Fibroblast of peridontal ligament (primary cell): ENCODE data around the gene CDC37L1.
"Not testable (repeated sequence)": the region's sequence is repeated elsewhere in the genome, so short reads cannot be mapped to it uniquely, and the experiment has no call there.

Source experiments
- DNase-seq: peaks from one replicate; pipeline ENCODE4 v3.0.0-alpha.2; 2010; ENCODE audit errors: extremely low read depth

Gene CDC37L1

DNA sequence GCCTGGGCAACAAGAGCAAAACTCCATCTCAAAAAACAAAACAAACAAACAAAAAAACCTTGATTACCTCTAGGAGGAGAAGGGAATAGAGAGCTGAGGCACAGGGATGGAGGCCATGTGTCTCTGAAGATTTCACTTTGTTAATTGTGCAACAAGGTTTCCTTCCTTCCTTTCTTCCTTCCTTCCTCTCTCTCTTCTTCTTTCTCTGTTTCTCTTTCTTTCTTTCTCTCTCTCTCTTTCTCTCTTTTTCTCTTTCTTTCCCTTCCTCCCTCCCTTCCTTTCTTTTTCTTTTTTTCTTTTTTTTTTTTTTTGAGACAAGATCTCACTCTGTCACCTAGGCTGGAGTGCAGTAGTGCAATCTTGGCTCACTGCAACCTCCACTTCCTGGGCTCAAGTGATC is 75.2 kb downstream of the CDC37L1 start:
- not testable (repeated sequence) for DNase-seq

DNA sequence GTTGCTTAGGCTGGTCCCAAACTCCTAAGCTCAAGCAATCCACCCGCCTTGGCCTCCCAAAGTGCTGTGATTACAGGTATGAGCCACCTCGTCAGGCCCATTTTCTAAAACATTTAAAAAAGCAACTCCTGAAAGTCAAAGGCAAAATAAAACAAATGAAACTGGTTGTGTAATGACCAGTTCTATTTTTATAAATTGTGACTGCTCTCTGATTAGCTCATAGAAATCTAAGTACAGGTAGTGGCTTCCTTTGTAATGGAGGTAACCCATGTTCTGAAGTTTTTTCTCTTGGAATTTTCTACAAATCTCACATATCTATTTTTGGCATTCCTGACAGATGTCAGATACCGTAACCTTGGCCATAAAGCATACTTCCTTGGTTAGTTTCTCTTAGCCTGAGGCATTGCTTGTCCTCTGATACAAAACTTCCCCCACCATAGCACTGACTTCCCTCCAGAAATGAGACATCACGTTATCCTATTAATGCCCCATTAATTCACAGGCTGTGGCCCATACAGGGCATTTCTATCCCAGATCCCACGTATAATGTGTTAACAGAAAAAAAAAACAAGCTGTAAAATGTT is 75.7 kb downstream of the CDC37L1 start:
- no peak for DNase-seq

DNA sequence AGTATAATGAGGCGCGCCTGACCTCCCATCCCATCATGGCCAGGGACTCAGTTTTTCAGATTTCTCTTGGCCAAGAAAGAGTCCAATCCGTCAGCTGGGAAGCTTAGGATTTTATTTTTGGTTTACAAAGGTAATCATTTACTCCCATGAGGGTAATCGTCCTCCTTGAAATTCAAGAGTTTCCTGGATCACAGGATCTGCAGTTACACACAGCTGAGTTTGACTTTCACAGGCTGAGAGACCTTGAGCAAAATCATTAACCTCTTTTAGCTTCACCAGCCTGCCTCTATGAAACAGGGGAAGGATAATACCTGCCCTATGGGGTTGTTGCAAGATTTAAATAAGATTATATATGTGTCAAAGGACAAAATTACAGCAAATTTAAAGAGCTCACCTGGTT is 77.1 kb downstream of the CDC37L1 start:
- no peak for DNase-seq
